Caco-2 (cell line): ENCODE data around the gene MECR. TPM values are rescaled to one million over a fixed set of nuclear protein-coding genes. Genes with fewer than 3 reads are reported as not detected.
A peak's percentile ranks its signal among the peaks of the same experiment; 100 is the strongest.

Experiments
- BruUV-seq: library from RNA; stranded (reverse); fragments of 400-500 nt; replicated peaks from 2 replicates; lab custom pipeline; 2021; lab: Mats Ljungman, UMichigan
- CTCF ChIA-PET: fragments of 300-600 bp; sonication (Branson Sonifier 250); formaldehyde crosslinking; loops from one replicate; lab custom pipeline; 2022; ENCODE audit warnings: antibody characterized with exemption; lab: Charles Lee
- POLR2A ChIA-PET: fragments of 300-600 bp; sonication (Branson Sonifier 250); formaldehyde crosslinking; loops from one replicate; lab custom pipeline; 2022; ENCODE audit warnings: antibody characterized with exemption; lab: Charles Lee
- DNase-seq, 2 experiments: peaks; one replicate each; pipeline versions ENCODE4 v3.0.0 to v3.0.0-alpha.2; 2020 to 2022
- H3K27me3 ChIP-seq: replicated peaks from 2 replicates; pipeline ENCODE4 v1.6.0; 2011; ENCODE audit warnings: low read length; ENCODE audit not compliant: control insufficient read depth, insufficient read depth
- H3K36me3 ChIP-seq: 2 replicates; pipeline ENCODE4 v1.5.1; 2011; ENCODE audit warnings: low read length; ENCODE audit not compliant: control insufficient read depth, insufficient read depth
- H3K4me1 ChIP-seq: fragments of 250-450 bp; sonication (Bioruptor Pico); 2 replicates; pipeline ENCODE4 v1.5.1; 2020; ENCODE audit warnings: mild to moderate bottlenecking
- H3K4me3 ChIP-seq: 2 replicates; pipeline ENCODE4 v1.5.1; 2011; ENCODE audit warnings: low read depth, mild to moderate bottlenecking, control low read depth, low read length
- H3K9me3 ChIP-seq: fragments of 250-450 bp; sonication (Bioruptor Pico); 2 replicates; pipeline ENCODE4 v1.5.1; 2020; ENCODE audit warnings: mild to moderate bottlenecking, moderate library complexity
- H3K27ac Mint-ChIP-seq: one replicate; pipeline ENCODE4 v1.8.0; 2022; ENCODE audit warnings: mixed read lengths; ENCODE audit not compliant: unreplicated experiment
- H3K27me3 Mint-ChIP-seq: one replicate; pipeline ENCODE4 v1.8.0; 2022; ENCODE audit warnings: mixed read lengths; ENCODE audit not compliant: insufficient read depth, unreplicated experiment
- H3K36me3 Mint-ChIP-seq: one replicate; pipeline ENCODE4 v1.8.0; 2022; ENCODE audit warnings: mild to moderate bottlenecking, mixed read lengths; ENCODE audit not compliant: insufficient read depth, unreplicated experiment
- H3K4me1 Mint-ChIP-seq: one replicate; pipeline ENCODE4 v1.8.0; 2022; ENCODE audit warnings: low read depth, mixed read lengths; ENCODE audit not compliant: unreplicated experiment
- H3K4me3 Mint-ChIP-seq: one replicate; pipeline ENCODE4 v1.8.0; 2022; ENCODE audit warnings: mild to moderate bottlenecking, moderate library complexity, mixed read lengths; ENCODE audit not compliant: unreplicated experiment
- H3K9me3 Mint-ChIP-seq: one replicate; pipeline ENCODE4 v1.8.0; 2022; ENCODE audit warnings: mixed read lengths; ENCODE audit not compliant: unreplicated experiment
- CTCF ChIP-seq, 2 experiments: fragments of 200-600 bp in 1 of 2; IDR thresholded peaks; 1 replicate in 1 of 2; 2 replicates in 1 of 2; pipeline versions ENCODE4 v1.5.1 to v1.8.0; 2011 to 2022; ENCODE audit warnings: antibody characterized with exemption in 1 of 2, control low read depth in 1 of 2, inconsistent platforms in 1 of 2, low read depth in 1 of 2, low read length in 1 of 2, mild to moderate bottlenecking in 1 of 2, moderate library complexity in 1 of 2; ENCODE audit not compliant: insufficient read depth in 1 of 2, severe bottlenecking in 1 of 2, unreplicated experiment in 1 of 2
- intact Hi-C: fragments of 100-400 bp; cut with micrococcal nuclease; formaldehyde crosslinking; loops from one replicate; pipeline ENCODE4 v1.10.0; 2022; ENCODE audit not compliant: unreplicated experiment
- total RNA-seq: library from RNA; stranded (reverse); gene quantifications from 2 replicates; pipeline ENCODE4 v1.2.3, GENCODE V29; 2022

Gene MECR
- total RNA-seq, 1 experiment from 2014 or later, result 23.1 TPM

DNA sequence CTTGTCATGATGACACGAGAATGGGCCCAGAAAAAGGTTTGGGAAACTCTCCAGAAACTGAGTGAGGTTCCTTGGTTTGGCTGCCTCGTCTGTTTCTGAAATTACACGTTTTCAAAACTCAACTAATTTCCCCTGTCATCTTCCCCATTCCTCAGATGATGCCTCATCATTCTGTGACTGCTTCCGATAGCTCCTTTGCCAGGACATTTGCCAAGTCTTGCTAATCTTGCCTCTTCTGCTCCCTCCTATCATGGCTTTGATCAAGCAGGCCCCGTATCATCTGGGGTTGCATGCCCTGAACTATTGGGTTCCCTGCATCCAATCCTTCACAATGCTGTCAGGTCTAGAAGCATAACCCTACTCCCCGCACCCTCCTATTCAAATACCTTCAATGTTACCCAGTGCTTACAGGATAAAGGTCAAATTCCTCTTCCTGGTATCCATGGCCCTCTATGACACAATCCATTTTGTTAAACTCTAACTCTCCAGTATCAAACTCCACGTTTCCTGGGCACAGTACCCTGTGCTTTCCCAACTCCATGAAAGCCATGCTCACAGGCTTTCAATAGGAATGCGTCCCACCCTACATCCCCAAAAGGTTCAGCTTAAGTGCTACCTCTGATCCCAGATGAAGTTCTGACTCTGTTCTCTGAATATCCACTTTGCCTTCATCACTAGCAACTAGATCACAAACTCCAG, 84.8 kb downstream of the MECR start:
- intact Hi-C loops, result no loop called here
- POLR2A ChIA-PET, result interaction anchor here (1.0 kb wide), 1 partner anchor 232 kb away, joined by 3 read pairs; no protein-coding TSS in a partner anchor
- peak in 1 of 2 experiments; percentile 42 for DNase-seq

DNA sequence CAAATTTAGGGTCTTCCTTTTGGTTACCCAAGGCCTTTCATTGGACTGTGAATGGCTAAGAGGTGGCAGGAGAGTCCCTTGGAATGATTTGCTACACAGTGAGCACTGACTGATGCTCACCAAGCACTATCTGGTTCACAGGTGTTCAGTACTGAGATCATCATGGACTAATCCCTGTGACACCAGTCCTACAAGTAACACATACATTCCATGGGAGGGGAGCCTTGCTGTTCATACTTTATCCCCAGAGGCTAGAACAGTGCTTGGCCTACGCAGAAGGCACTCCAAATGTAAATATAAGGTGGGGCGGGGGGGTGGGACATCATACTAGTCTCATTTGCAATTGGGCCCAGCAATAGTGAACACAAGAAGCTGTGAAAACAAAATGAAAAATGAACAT, 86.6 kb downstream of the MECR start:
- intact Hi-C loops, result no loop called here
- Mint-ChIP-seq H3K36me3 (peaks cover 64% of the 10 kb centered on the region), H3K9me3 (no peaks in the 10 kb centered on the region), H3K27ac (no peak overlapping the region), H3K4me3 (no peak overlapping the region), H3K4me1 (peaks cover 18% of the 10 kb centered on the region), H3K27me3 (no peaks in the 10 kb centered on the region)
- no TSS peak for BruUV-seq
- peaks cover 15% of the 10 kb centered on the region for H3K4me1 ChIP-seq
- no peaks in the 10 kb centered on the region for H3K27me3 ChIP-seq
- H3K4me3 ChIP-seq, result no peak overlapping the region
- no peak for DNase-seq
- POLR2A ChIA-PET, result no interaction called here
- H3K9me3 ChIP-seq, result no peaks in the 10 kb centered on the region
- no peaks in the 10 kb centered on the region; the same call in 1 of the 2 replicates for H3K36me3 ChIP-seq
- CTCF ChIA-PET, result no interaction called here
- no peak for TF ChIP-seq CTCF (IDR thresholded peaks at IDR 0.05; ENCODE audit: insufficient read depth in 1 of 2, low read depth in 1 of 2, low read length in 1 of 2, severe bottlenecking in 1 of 2, unreplicated experiment in 1 of 2)

More for the DNA sequence above, 84.8 kb downstream of the MECR start:
- peaks cover 18% of the 10 kb centered on the region for H3K4me1 Mint-ChIP-seq
- peak overlapping the region; percentile 20 for H3K4me3 Mint-ChIP-seq
- peaks cover 81% of the 10 kb centered on the region for H3K36me3 Mint-ChIP-seq
- peak overlapping the region; percentile 71 for H3K27ac Mint-ChIP-seq
- no peaks in the 10 kb centered on the region for H3K27me3 ChIP-seq
- H3K36me3 ChIP-seq, result no peaks in the 10 kb centered on the region; the same call in 1 of the 2 replicates
- BruUV-seq, result no TSS peak
- CTCF ChIA-PET, result interaction anchor here (0.9 to 1.0 kb wide), 2 partner anchors 21 to 36 kb away, joined by 3 to 4 read pairs; partner anchors contain the start of gene SRSF4
- H3K4me3 ChIP-seq, result no peak overlapping the region
- H3K4me1 ChIP-seq, result peaks cover 15% of the 10 kb centered on the region
- no peaks in the 10 kb centered on the region for H3K9me3 ChIP-seq
- H3K9me3 Mint-ChIP-seq, result no peaks in the 10 kb centered on the region
- H3K27me3 Mint-ChIP-seq, result no peaks in the 10 kb centered on the region
- no peak for TF ChIP-seq CTCF (IDR thresholded peaks at IDR 0.05; ENCODE audit: insufficient read depth in 1 of 2, low read depth in 1 of 2, low read length in 1 of 2, severe bottlenecking in 1 of 2, unreplicated experiment in 1 of 2)

DNA sequence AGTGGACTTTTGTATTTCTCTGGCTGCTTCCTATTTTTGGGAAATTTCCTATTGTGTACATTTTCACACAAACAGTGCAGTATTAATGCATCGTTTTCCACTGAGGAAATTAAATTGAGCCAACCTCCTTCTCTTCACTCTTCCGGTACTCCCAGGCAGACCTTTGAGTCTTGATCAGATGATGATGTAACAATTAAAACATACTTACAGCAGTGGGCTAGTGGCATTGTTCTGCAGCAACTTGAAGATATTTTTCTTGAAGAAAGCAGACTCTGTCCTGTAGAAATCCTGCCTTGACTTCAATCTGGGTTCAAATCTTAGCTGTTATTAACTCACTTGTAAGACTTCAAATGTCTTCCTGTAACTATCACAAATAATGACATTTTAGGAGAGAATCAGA, 88.0 kb downstream of the MECR start:
- no peaks in the 10 kb centered on the region; the same call in 1 of the 2 replicates for H3K36me3 ChIP-seq
- H3K9me3 ChIP-seq, result no peaks in the 10 kb centered on the region
- H3K27me3 Mint-ChIP-seq, result no peaks in the 10 kb centered on the region
- peaks cover 15% of the 10 kb centered on the region for H3K4me1 ChIP-seq
- H3K9me3 Mint-ChIP-seq, result no peaks in the 10 kb centered on the region
- no peak overlapping the region for H3K4me3 ChIP-seq
- intact Hi-C loops, result no loop called here
- no TSS peak for BruUV-seq
- H3K36me3 Mint-ChIP-seq, result peaks cover 50% of the 10 kb centered on the region
- no peak for TF ChIP-seq CTCF (IDR thresholded peaks at IDR 0.05; ENCODE audit: insufficient read depth in 1 of 2, low read depth in 1 of 2, low read length in 1 of 2, severe bottlenecking in 1 of 2, unreplicated experiment in 1 of 2)
- no peak for DNase-seq
- H3K4me1 Mint-ChIP-seq, result peaks cover 9% of the 10 kb centered on the region
- no peak overlapping the region for H3K27ac Mint-ChIP-seq
- H3K4me3 Mint-ChIP-seq, result no peak overlapping the region
- no peaks in the 10 kb centered on the region for H3K27me3 ChIP-seq
- ChIA-PET POLR2A (interaction anchor here (0.6 kb wide), 1 partner anchor 32 kb away, joined by 3 read pairs; no protein-coding TSS in a partner anchor), CTCF (no interaction called here)

Other genes starting within 250 kb of the MECR start
- 3.3 TPM in 2 replicates for gene TMEM200B, start 107.0 kb downstream of the MECR start, total RNA-seq
- 44.1 and 45.8 TPM in 2 replicates for gene SRSF4, start 49.0 kb downstream of the MECR start, total RNA-seq
- gene PTPRU, start 5.6 kb upstream of the MECR start, total RNA-seq, result 32.9 and 41.4 TPM in 2 replicates